HG03432 (cell line): ENCODE data around the gene MRPL14.

Source experiments
- ATAC-seq: cut with Tn5 transposase; IDR thresholded peaks from one replicate; pipeline ENCODE4 v1.9.1; 2021; ENCODE audit warnings: mild to moderate bottlenecking, moderate library complexity; ENCODE audit not compliant: unreplicated experiment

MRPL14 gene

DNA sequence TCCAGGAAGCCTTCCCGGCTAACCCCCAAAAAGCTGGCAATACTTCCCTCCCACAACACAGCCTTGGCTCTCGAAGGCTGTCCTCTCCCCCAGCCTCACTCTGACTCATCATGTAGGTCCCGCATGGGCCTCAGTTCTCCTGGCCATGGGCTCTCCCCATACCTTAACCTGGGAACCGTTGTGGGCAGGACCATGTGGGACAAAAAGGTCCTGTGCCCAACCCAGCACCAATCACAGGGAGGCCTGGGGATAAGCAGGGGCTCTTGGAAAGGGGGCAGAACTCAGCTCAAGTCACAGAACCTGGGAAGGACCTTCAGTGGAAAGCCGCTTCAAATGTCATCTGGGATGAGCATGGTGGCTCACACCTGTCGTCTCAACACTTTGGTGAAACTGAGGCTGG, 45.5 kb downstream of the MRPL14 start:
- no peak for ATAC-seq

DNA sequence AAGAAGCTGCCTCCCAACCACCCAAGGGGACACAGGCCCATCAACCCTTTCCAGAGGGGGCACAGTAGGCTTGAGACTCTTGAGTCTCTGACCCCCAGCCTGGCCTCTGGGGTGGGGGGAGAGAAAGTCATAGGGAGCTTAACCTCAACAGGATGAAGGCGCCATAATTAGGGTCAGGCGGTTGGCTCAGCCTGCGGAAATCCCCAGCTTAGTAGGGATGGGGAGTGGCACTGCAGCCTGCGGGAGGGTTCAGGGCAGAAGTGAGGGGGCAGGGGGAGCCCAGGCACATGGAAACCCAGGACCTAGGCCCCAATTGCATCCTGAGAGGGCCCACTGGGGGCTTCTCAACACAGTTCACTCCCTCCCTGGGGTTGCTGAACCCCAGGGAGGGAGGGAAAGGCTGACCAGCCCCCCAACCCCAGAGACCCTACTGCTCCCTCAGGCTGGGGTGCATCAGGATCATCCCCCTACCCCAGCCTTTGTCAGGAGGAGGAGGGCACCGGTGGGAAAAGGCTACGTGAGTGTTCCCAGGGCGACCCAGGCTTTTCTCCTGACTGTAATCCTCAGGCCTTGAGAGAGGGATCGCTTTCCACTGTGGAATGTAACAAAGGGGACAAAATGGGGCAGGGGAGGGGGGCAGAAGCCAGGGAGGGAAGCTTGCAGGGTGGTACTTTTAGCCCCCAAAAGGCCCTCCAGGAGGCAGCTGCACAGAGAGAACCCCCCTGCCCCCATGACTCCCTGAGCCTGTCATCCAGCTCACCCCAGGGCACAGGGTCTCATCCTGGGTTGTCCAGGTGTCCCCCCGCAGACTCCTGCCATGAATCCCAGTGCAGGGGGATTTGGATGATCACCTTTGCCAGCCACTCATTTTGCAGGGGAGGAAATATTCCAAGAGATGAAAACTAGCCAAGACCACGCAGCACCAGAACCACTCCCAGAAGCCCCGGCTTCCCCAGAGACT, 46.4 kb downstream of the MRPL14 start:
- ATAC-seq: no peak

DNA sequence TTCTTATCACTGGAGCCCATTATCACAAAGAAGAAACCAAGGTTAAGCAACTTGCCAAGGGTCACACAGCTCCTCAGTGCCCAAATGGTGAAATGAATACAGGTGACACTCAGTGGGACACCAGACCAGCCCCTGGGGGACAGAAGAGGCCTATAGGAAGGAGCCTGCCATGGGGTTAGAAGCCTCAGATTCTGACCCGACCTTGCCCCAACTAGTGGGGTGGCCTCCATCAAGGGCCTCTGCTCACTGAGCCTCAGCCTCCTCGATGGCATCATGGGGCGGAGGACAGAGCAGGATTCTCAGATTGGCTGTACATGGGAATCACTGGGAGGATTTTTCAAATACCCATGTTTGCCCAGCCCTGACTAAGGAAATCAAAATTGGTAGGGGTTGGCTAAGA, 47.6 kb downstream of the MRPL14 start:
- no peak for ATAC-seq

DNA sequence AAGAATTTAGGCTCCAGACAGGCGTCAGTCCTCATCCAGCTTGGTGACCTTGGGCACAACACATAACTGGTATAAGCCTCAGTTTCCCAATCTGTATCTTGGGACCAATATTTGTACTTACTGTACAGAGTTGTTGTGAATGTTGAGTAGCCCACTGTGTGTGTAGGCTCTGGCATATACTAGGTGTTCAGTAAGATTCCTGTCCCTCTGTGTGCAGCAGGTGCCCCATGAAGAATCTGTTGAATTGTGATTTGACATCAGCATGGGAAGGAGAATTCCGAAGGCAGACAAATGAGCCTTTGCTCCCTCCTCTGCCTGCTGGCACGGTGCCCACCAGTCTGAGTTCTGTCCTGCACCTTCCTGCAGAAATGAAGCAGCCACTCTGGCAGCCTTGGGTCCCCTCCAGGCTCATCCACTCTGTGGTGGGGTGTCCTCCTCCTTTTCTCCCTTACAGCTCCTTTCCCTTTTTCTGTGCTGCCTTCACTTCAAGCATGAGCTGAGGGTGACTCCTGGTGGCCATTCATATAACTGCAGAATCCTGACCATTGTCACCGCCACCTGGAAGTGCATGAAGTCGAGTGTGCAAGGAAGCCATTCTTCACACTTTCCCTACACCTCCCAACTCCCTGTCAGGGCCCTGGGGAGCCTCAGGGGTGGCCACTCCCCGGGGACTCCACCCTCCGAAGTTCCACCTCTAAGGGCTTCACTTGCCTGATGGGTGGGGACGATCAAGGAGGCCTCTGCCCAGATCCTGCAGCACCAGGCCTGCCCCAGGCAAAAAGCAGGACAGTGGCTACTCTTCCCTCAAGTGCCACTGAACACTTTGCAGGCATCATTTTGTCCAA, 48.2 kb downstream of the MRPL14 start:
- ATAC-seq: no peak

DNA sequence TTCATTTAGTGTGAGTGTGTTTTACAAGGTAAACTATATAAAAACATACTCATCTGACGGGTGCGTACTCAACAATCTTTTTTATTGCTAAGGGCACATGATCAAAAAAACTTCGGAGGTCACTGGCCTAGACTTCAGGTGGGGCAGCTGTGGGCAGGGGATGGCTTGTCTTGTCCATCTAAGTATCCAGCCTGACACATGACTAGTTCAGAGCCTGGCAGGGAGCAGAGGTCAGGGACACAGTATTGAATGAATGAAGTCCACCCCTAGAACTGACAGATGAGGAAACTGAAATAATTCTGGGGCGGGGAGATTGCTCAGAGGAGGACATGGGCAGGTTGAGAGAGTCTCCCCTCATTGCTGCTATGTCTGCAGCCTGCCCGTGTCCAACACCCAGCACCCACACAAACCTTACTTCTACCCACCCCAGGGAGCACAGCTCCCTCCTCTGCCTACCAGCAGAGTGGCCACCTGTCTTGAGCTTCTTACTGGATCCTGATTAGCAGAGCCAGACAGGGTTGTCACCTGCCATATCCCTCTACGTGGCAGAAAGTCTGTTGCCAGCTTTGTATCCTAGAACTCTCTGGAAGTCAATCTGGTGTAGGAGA, 48.9 kb downstream of the MRPL14 start:
- no peak for ATAC-seq

DNA sequence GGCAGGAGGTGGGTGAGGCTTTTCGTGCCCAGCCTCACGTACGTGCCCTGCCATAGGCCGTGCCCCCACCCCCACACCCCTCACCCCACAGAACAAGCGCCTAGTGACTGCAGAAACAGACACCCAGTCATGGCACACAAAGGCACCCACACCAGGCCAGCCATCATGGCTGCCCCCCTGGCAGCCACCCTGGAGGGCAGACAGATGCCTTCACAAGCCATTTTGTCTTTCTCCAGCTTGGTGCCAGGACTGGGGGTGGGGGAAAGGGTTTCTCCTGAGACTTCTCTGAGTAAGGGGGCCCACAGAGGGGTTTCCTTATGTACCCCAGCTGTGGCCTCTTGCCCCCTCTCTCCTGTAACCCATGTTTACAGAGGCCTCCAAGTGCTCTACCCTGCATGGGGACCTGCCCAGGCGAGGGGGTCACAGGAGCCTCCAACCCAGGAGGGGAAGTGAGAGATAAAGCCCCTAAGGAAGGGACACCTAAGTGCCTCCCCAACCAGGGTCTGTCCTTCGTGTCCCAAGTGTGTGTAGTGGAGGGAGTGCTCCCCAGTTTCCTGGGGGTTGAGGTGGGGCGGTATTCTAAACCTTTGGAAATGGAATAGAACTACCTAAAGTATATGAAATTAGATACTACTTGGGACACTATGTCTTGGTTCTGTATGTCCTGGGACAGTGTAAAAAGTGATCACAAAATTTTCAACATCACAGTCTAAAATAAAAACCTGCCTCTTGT, 49.9 kb downstream of the MRPL14 start:
- ATAC-seq: no peak

DNA sequence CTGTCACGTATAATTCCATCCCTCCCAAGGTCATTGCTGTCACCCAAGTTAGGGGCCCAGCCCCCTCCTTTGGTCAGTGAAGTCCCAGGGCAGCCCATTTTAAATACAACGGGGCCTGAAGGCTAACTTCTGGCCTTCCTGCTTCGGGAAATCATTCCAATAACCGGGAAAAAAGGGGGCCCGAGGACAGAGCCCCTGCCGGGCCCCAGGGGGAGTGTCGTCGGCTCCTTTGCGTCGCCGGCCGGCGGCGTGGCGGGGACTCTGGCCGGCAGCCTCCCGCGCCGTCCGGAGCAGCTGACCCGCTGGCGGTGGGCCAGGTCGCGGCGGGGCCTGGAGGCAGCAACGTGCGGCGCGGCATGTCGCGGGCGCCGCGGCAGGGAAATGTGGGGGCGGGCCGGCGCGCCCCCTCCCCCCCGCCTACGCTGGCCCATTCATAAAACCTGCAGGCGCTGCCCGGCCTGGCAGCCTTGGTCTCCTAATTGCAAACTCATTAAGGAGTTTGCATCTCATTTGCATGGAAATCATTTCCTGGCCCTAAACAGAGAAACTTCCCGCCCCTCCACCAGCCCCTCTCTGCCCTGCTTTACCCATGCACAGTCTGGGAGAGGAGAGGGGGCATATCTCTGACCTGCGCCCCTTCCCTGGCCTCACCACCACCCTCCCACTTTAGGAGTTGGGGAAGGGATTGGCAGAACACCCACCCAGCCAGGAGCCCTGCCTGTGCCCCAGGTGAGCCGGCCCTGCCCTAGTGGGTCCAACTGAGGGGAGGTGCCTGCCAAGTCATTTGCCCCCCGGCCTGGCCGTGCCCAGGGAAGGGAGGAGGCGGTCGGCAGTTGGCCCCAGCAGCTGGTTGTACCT, 50.7 kb downstream of the MRPL14 start:
- no peak for ATAC-seq

DNA sequence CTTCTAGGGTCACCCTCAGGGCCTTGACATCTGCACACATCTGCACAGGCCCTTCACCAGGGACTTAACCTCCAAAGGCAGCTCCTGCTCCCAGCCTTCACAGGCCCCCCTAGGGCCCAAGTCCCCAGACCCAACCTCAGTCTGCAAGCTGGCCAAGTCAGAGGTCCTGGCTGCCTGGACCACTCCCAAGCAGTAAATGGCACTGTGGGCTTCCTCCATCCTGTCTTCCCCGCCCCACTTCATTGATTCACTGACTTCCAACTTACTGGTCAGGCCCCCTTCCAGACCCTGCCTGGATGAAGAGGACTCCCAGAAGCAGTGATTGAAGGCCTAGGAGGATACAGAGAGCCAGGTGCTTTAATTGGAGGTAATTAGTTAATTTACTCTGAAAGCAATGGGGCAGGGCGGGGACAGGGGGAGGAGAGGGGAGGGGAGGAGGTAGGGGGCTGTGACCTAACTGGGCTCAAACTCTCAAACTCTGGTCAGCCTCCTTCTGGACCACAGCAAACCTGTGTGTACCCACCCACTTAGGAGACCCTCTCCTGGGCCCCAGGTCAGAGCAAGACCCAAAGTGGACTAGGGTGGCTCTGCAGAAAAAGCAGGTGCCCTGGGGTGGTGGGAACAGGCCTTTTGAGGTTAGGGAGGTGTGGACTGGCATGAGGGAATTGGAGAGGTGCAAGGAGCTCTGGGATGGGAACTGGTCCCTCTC, 51.5 kb downstream of the MRPL14 start:
- ATAC-seq: no peak

DNA sequence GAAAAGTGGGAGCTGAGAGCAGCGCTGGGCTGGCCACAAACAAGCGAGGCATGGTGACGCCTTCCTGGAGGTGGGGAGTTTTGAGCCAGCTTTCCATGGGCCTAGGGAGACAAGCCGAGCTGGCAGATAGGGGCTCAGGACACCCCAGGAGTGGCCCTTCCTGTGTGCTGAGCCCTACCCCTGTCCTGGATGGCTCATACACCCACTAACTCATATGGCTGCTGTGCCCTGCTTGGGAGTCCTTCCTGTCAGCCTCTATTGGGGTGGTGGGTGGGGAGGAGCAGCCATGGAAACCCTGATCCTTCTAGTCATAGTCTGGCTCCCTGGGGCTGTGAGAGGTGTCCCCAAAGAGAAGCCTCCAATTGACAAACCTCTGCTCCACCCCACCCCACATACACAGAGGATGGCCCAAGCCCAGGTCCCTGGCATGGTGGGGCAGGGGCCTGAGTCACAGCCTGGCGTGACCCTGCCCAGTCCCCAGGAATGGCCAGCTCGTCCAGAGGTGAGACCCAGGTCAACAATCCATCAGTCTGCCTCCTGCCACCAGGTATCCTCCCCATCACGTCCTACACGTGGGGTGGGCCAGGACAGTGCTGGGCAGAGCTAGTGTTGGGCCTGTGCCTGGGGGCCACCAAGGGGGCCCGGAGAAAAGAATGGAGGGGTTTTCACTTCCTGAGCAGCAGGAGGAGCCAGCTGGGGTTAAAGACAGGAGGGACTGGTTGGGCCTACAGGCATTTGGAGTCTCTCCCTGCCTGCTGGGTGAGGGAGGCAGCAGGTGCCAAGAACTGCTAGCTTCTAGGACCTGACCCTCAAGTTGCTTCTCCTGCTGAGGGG, 52.2 kb downstream of the MRPL14 start:
- peak; percentile 1 for ATAC-seq

DNA sequence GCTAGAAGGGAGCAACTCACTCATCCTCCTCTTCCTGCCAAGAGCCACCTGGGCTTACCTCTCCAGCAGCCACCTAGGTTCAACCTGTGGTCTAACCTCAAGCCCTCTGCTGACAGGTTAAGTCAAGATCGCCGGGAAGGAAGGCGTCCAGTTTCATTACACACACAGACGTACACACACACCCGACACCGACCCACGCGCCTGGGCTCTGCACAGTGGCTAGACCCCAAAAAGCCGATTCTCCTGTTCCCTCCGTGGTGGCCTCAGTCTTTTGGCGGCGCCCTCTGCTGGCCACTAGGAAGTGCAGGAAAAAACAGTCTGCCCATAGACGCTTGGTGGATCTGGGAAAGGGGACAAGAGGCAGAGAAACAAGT, 52.8 kb downstream of the MRPL14 start:
- peak; percentile 34 for ATAC-seq

DNA sequence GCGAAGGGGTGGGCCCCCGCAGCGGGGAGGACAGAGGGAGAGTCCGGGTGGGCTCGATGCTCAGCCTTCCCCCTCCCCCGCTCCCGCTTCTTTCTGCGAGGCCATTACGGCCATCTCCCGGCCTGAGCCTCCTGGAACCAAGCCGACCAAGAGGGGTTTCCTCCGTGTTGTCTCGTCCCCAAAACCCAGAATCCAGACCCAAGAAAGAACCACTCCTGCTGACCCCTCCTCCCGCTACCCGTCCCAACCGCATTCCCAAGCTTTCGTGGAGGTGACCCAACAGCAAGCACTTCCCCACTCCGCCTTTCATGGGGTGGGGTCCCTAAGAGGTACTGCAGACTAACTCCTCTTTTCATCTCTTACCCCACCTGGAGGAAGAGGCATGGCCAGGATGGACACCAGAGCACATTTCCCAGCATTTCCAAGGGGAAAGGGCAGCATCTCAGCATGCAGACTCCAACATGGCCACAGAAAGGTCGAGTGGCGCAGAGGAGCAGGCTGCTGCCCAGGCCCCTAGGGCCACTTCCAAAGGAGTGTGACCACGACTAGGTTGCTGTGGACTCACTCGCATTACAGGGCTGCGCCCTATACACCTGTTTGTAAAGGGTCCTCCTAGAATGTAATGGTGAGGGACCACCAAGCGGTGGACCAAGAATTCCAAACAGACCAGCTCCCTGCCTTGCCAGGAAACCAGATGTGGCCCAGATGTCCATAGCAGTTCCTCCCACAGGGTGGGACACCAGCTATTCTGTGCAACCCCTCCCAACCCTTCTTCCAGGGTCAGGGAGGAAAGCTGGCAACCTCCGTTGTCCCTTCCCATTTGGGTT, 53.4 kb downstream of the MRPL14 start:
- ATAC-seq: peak; percentile 5

DNA sequence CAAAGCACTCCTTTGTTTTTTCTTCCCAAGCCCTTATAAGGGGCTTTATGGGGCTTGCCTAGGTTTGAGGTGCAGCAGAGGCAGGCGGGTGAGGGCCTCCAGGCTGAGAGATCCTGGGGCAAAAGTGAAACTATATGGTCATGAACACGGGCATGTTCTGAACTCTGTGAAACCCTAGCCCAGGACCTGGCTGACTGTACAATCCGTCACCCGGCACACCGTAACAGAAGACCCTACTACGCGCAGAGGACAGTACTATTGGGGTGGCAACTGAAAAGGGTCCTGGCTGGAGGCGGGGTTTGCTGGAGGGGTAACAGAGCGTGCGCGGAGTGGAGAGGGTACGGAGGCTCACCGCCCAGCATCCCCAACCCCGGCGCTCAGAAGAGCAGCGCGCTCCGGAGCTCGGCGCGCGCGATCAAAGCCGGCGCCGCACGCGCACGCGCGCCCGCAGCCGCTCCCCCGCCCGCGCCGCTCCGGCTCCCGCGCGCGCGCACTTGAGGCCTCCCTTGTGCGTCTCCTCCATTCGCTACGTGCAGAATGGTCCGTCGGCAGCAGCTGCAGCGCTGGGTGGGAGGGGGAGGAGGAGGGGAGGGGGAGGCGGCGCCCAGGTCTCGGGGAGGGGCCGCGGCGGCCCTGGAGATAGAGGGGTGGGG, 54.2 kb downstream of the MRPL14 start:
- ATAC-seq: peak; percentile 62

DNA sequence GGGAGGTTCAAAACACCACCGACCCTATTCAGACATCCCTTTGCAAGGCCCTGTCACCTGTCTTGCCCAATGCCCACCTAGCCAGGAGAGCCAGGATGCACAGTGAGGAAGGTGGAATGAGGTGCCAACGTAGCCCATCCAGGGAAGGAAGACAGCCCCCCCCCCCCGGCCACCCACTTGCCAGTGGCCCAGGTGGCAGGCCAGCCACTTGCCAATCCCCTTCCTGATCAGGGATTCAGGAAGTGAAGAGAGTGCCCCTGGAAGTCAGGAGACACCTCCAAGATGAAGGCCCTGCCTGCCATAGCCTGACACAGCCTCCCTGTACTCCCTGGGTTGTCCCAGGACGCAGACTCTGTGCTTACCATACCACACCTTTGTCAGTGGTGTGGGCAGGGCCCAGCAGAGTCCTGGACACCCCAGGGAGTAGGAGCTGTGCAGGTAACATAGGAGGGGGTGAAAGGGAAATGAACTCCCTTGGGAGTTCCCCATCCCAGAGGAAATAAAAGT, 54.7 kb downstream of the MRPL14 start:
- ATAC-seq: peak; percentile 2

DNA sequence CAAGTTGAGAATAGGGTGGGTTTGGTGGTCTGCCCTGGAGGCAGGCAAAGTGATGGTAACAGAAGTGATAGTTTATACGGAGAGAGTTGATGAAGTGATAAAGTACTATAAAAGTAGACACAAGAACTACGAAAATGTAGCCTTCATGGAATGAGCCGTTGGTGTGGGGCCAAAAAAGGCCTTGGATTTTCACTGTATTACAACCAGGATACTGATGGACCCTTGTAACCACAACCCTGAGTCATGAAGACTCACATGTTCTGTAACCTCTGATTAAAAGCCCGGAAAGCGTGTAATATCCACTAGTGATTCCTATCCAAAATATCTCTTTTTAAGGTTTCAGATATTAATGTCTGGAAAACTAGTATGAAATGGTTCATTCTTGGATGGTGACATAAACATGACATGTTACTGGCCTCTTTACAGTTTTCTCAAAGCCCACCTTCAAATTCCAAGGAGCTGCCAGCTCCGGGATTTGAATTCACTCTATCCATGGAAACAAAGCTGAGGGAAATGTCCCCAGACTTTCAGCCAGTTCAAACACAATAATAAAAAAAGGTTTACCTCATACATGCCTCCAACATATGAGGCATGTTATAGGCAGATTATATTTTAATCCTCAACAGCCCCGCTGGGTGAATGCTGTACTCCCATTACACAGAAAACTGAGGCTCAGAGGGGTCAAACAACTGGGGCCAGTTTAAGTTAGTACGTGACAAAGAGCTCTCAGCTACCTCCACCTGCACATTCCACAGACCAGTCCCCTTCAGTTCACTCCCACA, 55.4 kb downstream of the MRPL14 start:
- no peak for ATAC-seq

DNA sequence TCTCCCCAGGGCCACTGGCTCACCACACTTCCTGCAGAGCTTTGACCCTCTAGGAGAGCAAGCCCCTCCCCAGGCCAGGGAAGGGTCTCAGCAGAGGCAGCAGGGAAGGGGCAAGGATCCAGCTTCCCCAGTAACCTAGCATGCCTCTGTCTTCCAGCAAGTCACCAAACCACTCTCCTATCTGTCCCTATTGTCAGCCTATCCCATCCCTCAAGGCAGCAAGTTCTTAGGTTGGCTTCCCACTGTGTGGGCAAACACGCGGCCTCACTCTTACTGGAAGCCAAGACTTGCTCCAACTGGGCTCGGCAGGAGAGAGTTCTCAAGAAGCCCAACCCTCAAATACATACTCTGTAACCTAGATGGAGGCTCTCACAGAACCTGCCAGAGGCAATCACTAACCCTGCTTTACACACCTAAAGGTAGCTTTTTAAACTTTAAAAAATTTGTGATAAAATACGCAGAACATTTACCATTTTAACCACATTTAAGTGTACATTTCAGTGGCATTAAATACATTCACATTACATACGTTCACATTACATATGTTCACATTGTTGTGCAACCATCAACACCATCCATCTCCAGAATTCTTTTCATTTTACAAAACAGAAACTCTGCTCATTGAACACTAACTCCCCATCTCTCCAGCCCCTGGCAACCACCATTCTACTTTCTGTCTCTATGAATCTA, 58.5 kb downstream of the MRPL14 start:
- no peak for ATAC-seq
